ENCODE data around the gene PLIN3. TPM values are rescaled to one million over a fixed set of nuclear protein-coding genes. Genes with fewer than 3 reads are reported as not detected.
"Not testable (repeated sequence)": the region's sequence is repeated elsewhere in the genome, so short reads cannot be mapped to it uniquely, and the experiment has no call there.

The PLIN3 gene
- total RNA-seq, 1 donor from 2014 or later, result 49.8 TPM

DNA sequence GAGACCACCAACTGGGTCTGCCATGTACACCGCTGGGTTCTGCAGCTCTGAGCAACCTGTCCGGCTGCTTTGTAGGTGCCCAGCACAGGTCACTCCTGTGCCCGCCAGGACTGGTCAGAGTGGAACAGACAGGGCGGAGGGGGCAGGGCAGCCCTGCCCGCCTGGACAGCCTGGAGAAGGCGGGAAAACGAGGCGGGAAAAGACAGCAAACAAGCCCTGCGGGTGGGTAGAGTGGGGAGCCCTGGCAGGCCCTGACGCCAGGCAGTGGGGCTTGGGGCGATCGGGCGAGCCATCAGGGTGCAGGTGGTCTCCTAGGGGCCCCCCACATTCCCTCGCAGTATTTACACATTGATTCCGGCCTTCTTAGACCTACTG lies 41.3 kb upstream of the PLIN3 start:
- DNase-seq (ENCODE audit: low read depth) (no peak), FAIRE-seq (no peak)
- H3K36me3 ChIP-seq (ENCODE audit: control insufficient read depth, insufficient read depth, low read length), result no peaks in the 10 kb centered on the region
- TF ChIP-seq, protein P1, sequence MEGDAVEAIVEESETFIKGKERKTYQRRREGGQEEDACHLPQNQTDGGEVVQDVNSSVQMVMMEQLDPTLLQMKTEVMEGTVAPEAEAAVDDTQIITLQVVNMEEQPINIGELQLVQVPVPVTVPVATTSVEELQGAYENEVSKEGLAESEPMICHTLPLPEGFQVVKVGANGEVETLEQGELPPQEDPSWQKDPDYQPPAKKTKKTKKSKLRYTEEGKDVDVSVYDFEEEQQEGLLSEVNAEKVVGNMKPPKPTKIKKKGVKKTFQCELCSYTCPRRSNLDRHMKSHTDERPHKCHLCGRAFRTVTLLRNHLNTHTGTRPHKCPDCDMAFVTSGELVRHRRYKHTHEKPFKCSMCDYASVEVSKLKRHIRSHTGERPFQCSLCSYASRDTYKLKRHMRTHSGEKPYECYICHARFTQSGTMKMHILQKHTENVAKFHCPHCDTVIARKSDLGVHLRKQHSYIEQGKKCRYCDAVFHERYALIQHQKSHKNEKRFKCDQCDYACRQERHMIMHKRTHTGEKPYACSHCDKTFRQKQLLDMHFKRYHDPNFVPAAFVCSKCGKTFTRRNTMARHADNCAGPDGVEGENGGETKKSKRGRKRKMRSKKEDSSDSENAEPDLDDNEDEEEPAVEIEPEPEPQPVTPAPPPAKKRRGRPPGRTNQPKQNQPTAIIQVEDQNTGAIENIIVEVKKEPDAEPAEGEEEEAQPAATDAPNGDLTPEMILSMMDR (IDR thresholded peaks at IDR 0.05; ENCODE audit: insufficient read depth, low read length, severe bottlenecking), result no peak
- H3K27me3 ChIP-seq (ENCODE audit: control insufficient read depth, insufficient read depth, low read length), result no peaks in the 10 kb centered on the region
- no peak overlapping the region for H3K4me3 ChIP-seq (ENCODE audit: low read depth, low read length)

DNA sequence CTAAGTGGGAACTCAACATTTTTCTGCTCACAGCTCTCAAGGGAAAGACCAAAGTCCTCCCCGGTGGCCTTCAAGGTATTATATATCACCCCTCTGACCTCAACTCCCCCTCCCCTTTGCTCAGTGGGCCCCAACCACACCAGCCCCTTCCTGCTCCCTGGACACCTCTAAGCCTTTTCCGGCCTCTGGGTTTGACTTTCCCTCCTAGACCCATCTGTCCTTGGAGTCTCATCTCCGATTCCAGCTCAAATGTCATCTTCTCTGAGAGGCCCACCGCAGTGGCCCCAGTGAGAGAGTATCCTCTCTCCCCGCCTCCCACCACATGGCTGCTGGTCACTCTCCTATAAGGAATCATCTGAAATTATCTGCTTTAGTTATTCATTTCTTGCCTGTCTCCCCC lies 40.9 kb upstream of the PLIN3 start:
- TF ChIP-seq, protein P1 (IDR thresholded peaks at IDR 0.05; ENCODE audit: insufficient read depth, low read length, severe bottlenecking), result no peak
- Histone ChIP-seq H3K36me3 (ENCODE audit: control insufficient read depth, insufficient read depth, low read length) (no peaks in the 10 kb centered on the region), H3K27me3 (ENCODE audit: control insufficient read depth, insufficient read depth, low read length) (no peaks in the 10 kb centered on the region), H3K4me3 (ENCODE audit: low read depth, low read length) (no peak overlapping the region)
- DNase-seq (ENCODE audit: low read depth) (no peak), FAIRE-seq (no peak)

DNA sequence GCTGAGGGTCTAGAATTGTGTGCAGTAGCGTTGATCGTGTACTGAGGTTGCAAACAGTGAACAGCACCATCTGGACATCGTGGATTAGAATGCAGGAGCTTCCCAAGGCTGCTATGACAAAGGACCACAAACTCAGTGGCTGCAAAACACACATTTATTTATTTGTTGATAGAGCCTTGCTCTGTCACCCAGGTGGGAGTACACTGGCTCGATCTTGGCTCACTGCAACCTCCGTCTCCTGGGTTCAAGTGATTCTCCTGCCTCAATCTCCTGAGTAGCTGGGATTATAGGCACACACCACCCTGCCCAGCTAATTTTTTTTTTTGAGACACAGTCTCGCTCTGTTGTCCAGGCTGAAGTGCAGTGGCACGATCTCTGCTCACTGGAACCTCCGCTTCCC lies 39.5 kb upstream of the PLIN3 start:
- no peaks in the 10 kb centered on the region for H3K27me3 ChIP-seq (ENCODE audit: control insufficient read depth, insufficient read depth, low read length)
- H3K4me3 ChIP-seq (ENCODE audit: low read depth, low read length), result no peak overlapping the region
- TF ChIP-seq, protein P1 (IDR thresholded peaks at IDR 0.05; ENCODE audit: insufficient read depth, low read length, severe bottlenecking), result no peak
- no peaks in the 10 kb centered on the region for H3K36me3 ChIP-seq (ENCODE audit: control insufficient read depth, insufficient read depth, low read length)
- no peak for DNase-seq (ENCODE audit: low read depth)
- FAIRE-seq, result no peak

DNA sequence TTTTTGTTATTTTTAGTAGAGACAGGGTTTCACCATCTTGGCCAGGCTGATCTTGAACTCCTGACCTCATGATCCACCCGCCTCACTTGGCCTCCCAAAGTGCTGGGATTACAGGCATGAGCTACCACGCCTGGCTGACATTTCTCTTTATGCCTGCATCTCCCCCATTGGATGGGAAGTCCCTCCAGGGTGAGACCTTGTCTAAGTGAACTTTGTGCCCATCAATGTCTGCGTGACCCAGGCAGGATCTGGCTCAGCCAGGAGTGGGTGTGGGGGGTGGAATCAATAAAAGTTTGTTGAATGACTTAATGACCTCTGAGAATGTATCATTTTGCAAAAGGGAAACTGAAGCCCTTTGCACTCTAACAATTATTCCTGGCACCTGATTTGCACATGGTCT lies 37.0 kb upstream of the PLIN3 start:
- no peaks in the 10 kb centered on the region for H3K27me3 ChIP-seq (ENCODE audit: control insufficient read depth, insufficient read depth, low read length)
- FAIRE-seq (no peak), DNase-seq (ENCODE audit: low read depth) (no peak)
- H3K36me3 ChIP-seq (ENCODE audit: control insufficient read depth, insufficient read depth, low read length), result no peaks in the 10 kb centered on the region
- TF ChIP-seq, protein P1 (IDR thresholded peaks at IDR 0.05; ENCODE audit: insufficient read depth, low read length, severe bottlenecking), result no peak
- H3K4me3 ChIP-seq (ENCODE audit: low read depth, low read length), result no peak overlapping the region

DNA sequence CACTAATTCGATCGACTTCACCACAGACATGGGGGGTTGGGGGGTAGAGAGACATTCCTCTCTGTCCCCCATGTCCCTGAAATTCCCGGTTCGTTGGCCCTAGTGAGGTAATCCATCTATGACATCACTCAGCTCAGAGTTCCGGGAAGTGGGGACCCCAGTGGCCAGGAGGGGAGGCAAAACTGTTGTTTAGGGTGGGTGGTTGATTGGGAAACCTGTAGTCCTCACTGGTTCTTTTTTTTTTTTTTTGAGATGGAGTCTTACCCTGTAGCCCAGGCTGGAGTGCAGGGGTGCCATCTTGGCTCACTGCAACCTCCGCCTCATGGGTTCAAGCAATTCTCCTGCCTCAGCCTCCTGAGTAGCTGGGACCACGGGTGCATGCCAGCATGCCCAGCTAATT lies 35.3 kb upstream of the PLIN3 start, which contains the start of gene ARRDC5:
ARRDC5 (minus strand) TSS at position 101 of the 400 bp plus-strand sequence; CDS start at position 30, 71 bp downstream.
- TF ChIP-seq, protein P1 (IDR thresholded peaks at IDR 0.05; ENCODE audit: insufficient read depth, low read length, severe bottlenecking), result no peak
- DNase-seq (ENCODE audit: low read depth), result no peak
- H3K27me3 ChIP-seq (ENCODE audit: control insufficient read depth, insufficient read depth, low read length), result no peaks in the 10 kb centered on the region
- FAIRE-seq, result no peak
- no peaks in the 10 kb centered on the region for H3K36me3 ChIP-seq (ENCODE audit: control insufficient read depth, insufficient read depth, low read length)
- no peak within 1 kb of the TSS for H3K4me3 ChIP-seq (ENCODE audit: low read depth, low read length)

DNA sequence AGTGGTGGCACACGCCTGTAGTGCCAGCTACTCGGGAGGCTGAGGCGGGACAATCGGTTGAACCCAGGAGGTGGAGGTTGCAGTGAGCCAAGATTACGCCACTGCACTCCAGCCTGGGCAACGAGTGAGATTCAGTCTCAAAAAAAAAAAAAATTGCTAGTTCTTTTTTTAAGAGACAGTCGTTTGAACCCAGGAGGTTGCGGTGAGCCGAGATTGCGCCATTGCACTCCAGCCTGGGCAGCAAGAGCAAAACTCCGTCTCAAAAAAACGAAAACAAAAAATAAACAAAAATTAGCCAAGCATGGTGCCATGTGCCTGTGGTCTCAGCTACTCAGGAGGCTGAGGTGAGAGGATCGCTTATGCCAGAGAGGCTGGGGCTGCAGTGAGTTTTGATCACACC lies 33.4 kb upstream of the PLIN3 start:
- H3K27me3 ChIP-seq (ENCODE audit: control insufficient read depth, insufficient read depth, low read length); DNase-seq (ENCODE audit: low read depth); FAIRE-seq; H3K4me3 ChIP-seq (ENCODE audit: low read depth, low read length); H3K36me3 ChIP-seq (ENCODE audit: control insufficient read depth, insufficient read depth, low read length): not testable (repeated sequence)

Measured in bronchial epithelial cell (primary cell).